ENCODE results near the gene TCERG1L.
A peak's percentile ranks its signal among the peaks of the same experiment; 100 is the strongest.

TCERG1L gene

GRCh38 chr10:131355056-131355455, 43.5 kb upstream of the TCERG1L start:
- Histone ChIP-seq H2AFZ (ENCODE audit: low read length) (no peak overlapping the region), H3K23ac (ENCODE audit: low read depth, low read length, poor library complexity) (no peak overlapping the region), H3K4ac (ENCODE audit: low read length) (no peak overlapping the region), H2AK5ac (ENCODE audit: low read depth, low read length) (no peak overlapping the region), H4K91ac (ENCODE audit: low read depth, low read length, poor library complexity) (no peak overlapping the region), H4K8ac (ENCODE audit: low read depth, low read length) (no peak overlapping the region), H2BK5ac (ENCODE audit: low read length) (no peak overlapping the region), H3K27ac (replicated peaks; ENCODE audit: low read length) (no peak overlapping the region), H3K4me2 (ENCODE audit: insufficient read depth, low read length, poor library complexity, severe bottlenecking) (no peak overlapping the region), H3K36me3 (replicated peaks in 1 of 2; ENCODE audit: control insufficient read depth in 2 of 2, insufficient read depth in 2 of 2, low read length in 2 of 2) (no peaks in the 10 kb centered on the region), H3K4me3 (ENCODE audit: low read length in 2 of 2) (no peak overlapping the region), H3K18ac (ENCODE audit: low read length) (no peak overlapping the region), H3K14ac (ENCODE audit: low read length) (no peak overlapping the region), H3K79me1 (ENCODE audit: low read depth, low read length) (no peaks in the 10 kb centered on the region), H2BK12ac (ENCODE audit: low read length) (no peak overlapping the region), H3K27me3 (ENCODE audit: control insufficient read depth in 3 of 3, insufficient read depth in 3 of 3, low read depth in 1 of 3, low read length in 3 of 3) (no peaks in the 10 kb centered on the region), H3K4me1 (ENCODE audit: control insufficient read depth in 2 of 2, insufficient read depth in 1 of 2, low read depth in 1 of 2, low read length in 2 of 2) (no peaks in the 10 kb centered on the region), H2BK120ac (ENCODE audit: low read depth, low read length) (no peak overlapping the region), H3K9ac (ENCODE audit: low read depth, low read length, poor library complexity) (no peak overlapping the region), H3K9me3 (replicated peaks in 1 of 2; ENCODE audit: control insufficient read depth in 2 of 2, insufficient read depth in 1 of 2, low read depth in 1 of 2, low read length in 2 of 2) (no peaks in the 10 kb centered on the region), H2BK15ac (ENCODE audit: low read length) (no peak overlapping the region)
- DNase-seq (ENCODE audit: low spot score) = no peak
- no CpG with 5 or more reads among the region's 8 CpGs for WGBS, 2 donors (ENCODE audit: extremely low coverage in 2 of 2, insufficient read length in 2 of 2, insufficient replicate concordance in 1 of 2)

GRCh38 chr10:131354380-131354779, 42.9 kb upstream of the TCERG1L start:
- Histone ChIP-seq H2AK5ac (ENCODE audit: low read depth, low read length) (no peak overlapping the region), H3K4me2 (ENCODE audit: insufficient read depth, low read length, poor library complexity, severe bottlenecking) (no peak overlapping the region), H3K79me1 (ENCODE audit: low read depth, low read length) (no peaks in the 10 kb centered on the region), H4K8ac (ENCODE audit: low read depth, low read length) (no peak overlapping the region), H3K23ac (ENCODE audit: low read depth, low read length, poor library complexity) (no peak overlapping the region), H3K4ac (ENCODE audit: low read length) (no peak overlapping the region), H3K18ac (ENCODE audit: low read length) (no peak overlapping the region), H3K4me1 (ENCODE audit: control insufficient read depth in 2 of 2, insufficient read depth in 1 of 2, low read depth in 1 of 2, low read length in 2 of 2) (no peaks in the 10 kb centered on the region), H3K27ac (replicated peaks; ENCODE audit: low read length) (no peak overlapping the region), H3K9ac (ENCODE audit: low read depth, low read length, poor library complexity) (no peak overlapping the region), H2BK12ac (ENCODE audit: low read length) (no peak overlapping the region), H3K14ac (ENCODE audit: low read length) (no peak overlapping the region), H2BK120ac (ENCODE audit: low read depth, low read length) (no peak overlapping the region), H3K4me3 (ENCODE audit: low read length in 2 of 2) (no peak overlapping the region), H4K91ac (ENCODE audit: low read depth, low read length, poor library complexity) (no peak overlapping the region), H2AFZ (ENCODE audit: low read length) (no peak overlapping the region), H2BK15ac (ENCODE audit: low read length) (no peak overlapping the region), H3K27me3 (ENCODE audit: control insufficient read depth in 3 of 3, insufficient read depth in 3 of 3, low read depth in 1 of 3, low read length in 3 of 3) (no peaks in the 10 kb centered on the region), H3K36me3 (replicated peaks in 1 of 2; ENCODE audit: control insufficient read depth in 2 of 2, insufficient read depth in 2 of 2, low read length in 2 of 2) (no peaks in the 10 kb centered on the region), H2BK5ac (ENCODE audit: low read length) (no peak overlapping the region), H3K9me3 (replicated peaks in 1 of 2; ENCODE audit: control insufficient read depth in 2 of 2, insufficient read depth in 1 of 2, low read depth in 1 of 2, low read length in 2 of 2) (no peaks in the 10 kb centered on the region)
- peak; percentile 69 for DNase-seq (ENCODE audit: low spot score)
- no CpG with 5 or more reads among the region's 9 CpGs for WGBS, 2 donors (ENCODE audit: extremely low coverage in 2 of 2, insufficient read length in 2 of 2, insufficient replicate concordance in 1 of 2)

GRCh38 chr10:131352765-131353290, 41.3 kb upstream of the TCERG1L start:
- no peak overlapping the region for H3K18ac ChIP-seq (ENCODE audit: low read length)
- no peak overlapping the region for H2BK12ac ChIP-seq (ENCODE audit: low read length)
- H3K9me3 ChIP-seq (replicated peaks in 1 of 2; ENCODE audit: control insufficient read depth in 2 of 2, insufficient read depth in 1 of 2, low read depth in 1 of 2, low read length in 2 of 2) = no peaks in the 10 kb centered on the region
- H2BK5ac ChIP-seq (ENCODE audit: low read length) = no peak overlapping the region
- no peak overlapping the region for H2BK15ac ChIP-seq (ENCODE audit: low read length)
- H4K8ac ChIP-seq (ENCODE audit: low read depth, low read length) = no peak overlapping the region
- no peak for DNase-seq (ENCODE audit: low spot score)
- no peak overlapping the region for H3K9ac ChIP-seq (ENCODE audit: low read depth, low read length, poor library complexity)
- H2BK120ac ChIP-seq (ENCODE audit: low read depth, low read length) = no peak overlapping the region
- H3K36me3 ChIP-seq (replicated peaks in 1 of 2; ENCODE audit: control insufficient read depth in 2 of 2, insufficient read depth in 2 of 2, low read length in 2 of 2) = no peaks in the 10 kb centered on the region
- no peak overlapping the region for H2AK5ac ChIP-seq (ENCODE audit: low read depth, low read length)
- H3K14ac ChIP-seq (ENCODE audit: low read length) = no peak overlapping the region
- H3K27me3 ChIP-seq (ENCODE audit: control insufficient read depth in 3 of 3, insufficient read depth in 3 of 3, low read depth in 1 of 3, low read length in 3 of 3) = no peaks in the 10 kb centered on the region
- H3K4me3 ChIP-seq (ENCODE audit: low read length in 2 of 2) = no peak overlapping the region
- H4K91ac ChIP-seq (ENCODE audit: low read depth, low read length, poor library complexity) = no peak overlapping the region
- H3K4ac ChIP-seq (ENCODE audit: low read length) = no peak overlapping the region
- no peak overlapping the region for H3K4me2 ChIP-seq (ENCODE audit: insufficient read depth, low read length, poor library complexity, severe bottlenecking)
- H3K27ac ChIP-seq (replicated peaks; ENCODE audit: low read length) = no peak overlapping the region
- no peak overlapping the region for H2AFZ ChIP-seq (ENCODE audit: low read length)
- no peaks in the 10 kb centered on the region for H3K4me1 ChIP-seq (ENCODE audit: control insufficient read depth in 2 of 2, insufficient read depth in 1 of 2, low read depth in 1 of 2, low read length in 2 of 2)
- WGBS, 2 donors (ENCODE audit: extremely low coverage in 2 of 2, insufficient read length in 2 of 2, insufficient replicate concordance in 1 of 2) = no CpG with 5 or more reads among the region's 7 CpGs
- no peak overlapping the region for H3K23ac ChIP-seq (ENCODE audit: low read depth, low read length, poor library complexity)
- H3K79me1 ChIP-seq (ENCODE audit: low read depth, low read length) = no peaks in the 10 kb centered on the region

GRCh38 chr10:131350660-131351059, 39.1 kb upstream of the TCERG1L start:
- no peak overlapping the region for H3K27ac ChIP-seq (replicated peaks; ENCODE audit: low read length)
- no peak overlapping the region for H2AK5ac ChIP-seq (ENCODE audit: low read depth, low read length)
- no peaks in the 10 kb centered on the region for H3K36me3 ChIP-seq (replicated peaks in 1 of 2; ENCODE audit: control insufficient read depth in 2 of 2, insufficient read depth in 2 of 2, low read length in 2 of 2)
- H4K8ac ChIP-seq (ENCODE audit: low read depth, low read length) = no peak overlapping the region
- DNase-seq (ENCODE audit: low spot score) = no peak
- WGBS, 2 donors (ENCODE audit: extremely low coverage in 2 of 2, insufficient read length in 2 of 2, insufficient replicate concordance in 1 of 2) = no CpG with 5 or more reads among the region's 10 CpGs
- no peaks in the 10 kb centered on the region for H3K4me1 ChIP-seq (ENCODE audit: control insufficient read depth in 2 of 2, insufficient read depth in 1 of 2, low read depth in 1 of 2, low read length in 2 of 2)
- H3K14ac ChIP-seq (ENCODE audit: low read length) = no peak overlapping the region
- no peaks in the 10 kb centered on the region for H3K27me3 ChIP-seq (ENCODE audit: control insufficient read depth in 3 of 3, insufficient read depth in 3 of 3, low read depth in 1 of 3, low read length in 3 of 3)
- no peaks in the 10 kb centered on the region for H3K79me1 ChIP-seq (ENCODE audit: low read depth, low read length)
- no peak overlapping the region for H3K4me3 ChIP-seq (ENCODE audit: low read length in 2 of 2)
- H2BK15ac ChIP-seq (ENCODE audit: low read length) = no peak overlapping the region
- H3K9me3 ChIP-seq (replicated peaks in 1 of 2; ENCODE audit: control insufficient read depth in 2 of 2, insufficient read depth in 1 of 2, low read depth in 1 of 2, low read length in 2 of 2) = no peaks in the 10 kb centered on the region
- H3K4me2 ChIP-seq (ENCODE audit: insufficient read depth, low read length, poor library complexity, severe bottlenecking) = no peak overlapping the region
- H3K18ac ChIP-seq (ENCODE audit: low read length) = no peak overlapping the region
- H3K9ac ChIP-seq (ENCODE audit: low read depth, low read length, poor library complexity) = no peak overlapping the region
- no peak overlapping the region for H3K23ac ChIP-seq (ENCODE audit: low read depth, low read length, poor library complexity)
- H2BK120ac ChIP-seq (ENCODE audit: low read depth, low read length) = no peak overlapping the region
- no peak overlapping the region for H4K91ac ChIP-seq (ENCODE audit: low read depth, low read length, poor library complexity)
- no peak overlapping the region for H2AFZ ChIP-seq (ENCODE audit: low read length)
- H3K4ac ChIP-seq (ENCODE audit: low read length) = no peak overlapping the region
- no peak overlapping the region for H2BK5ac ChIP-seq (ENCODE audit: low read length)
- H2BK12ac ChIP-seq (ENCODE audit: low read length) = no peak overlapping the region

Data from neuronal stem cell (in vitro differentiated cells).